HUDEP-2 (cell line): ENCODE results near the gene INHBC.
A peak's percentile ranks its signal among the peaks of the same experiment; 100 is the strongest.
"Not testable (repeated sequence)": the region's sequence is repeated elsewhere in the genome, so short reads cannot be mapped to it uniquely, and the experiment has no call there.

Source experiments
- DNase-seq, 76 experiments: peaks; one replicate each; lab custom pipeline; 2025; ENCODE audit not compliant: unreplicated experiment in 76 of 76; lab: John Stamatoyannopoulos, UW

The INHBC gene

DNA sequence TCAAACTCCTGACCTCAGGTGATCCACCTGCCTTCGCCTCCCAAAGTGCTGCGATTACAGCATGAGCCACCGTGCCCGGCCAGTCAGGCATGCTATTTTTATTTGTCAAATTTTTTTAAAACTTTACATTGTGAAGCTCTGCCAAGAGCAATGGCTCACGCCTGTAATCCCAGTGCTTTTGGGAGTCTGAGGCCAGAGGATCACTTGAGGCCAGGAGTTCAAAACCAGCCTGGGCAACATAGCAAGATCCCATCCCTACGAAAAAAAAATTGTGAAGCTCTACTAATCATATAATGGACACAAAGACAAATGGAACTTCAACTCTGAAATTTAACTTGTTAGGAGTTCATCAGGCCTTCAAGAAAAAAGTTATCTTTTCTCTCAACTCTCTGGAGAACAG is 5.6 kb upstream of the INHBC start:
- no peak for DNase-seq

DNA sequence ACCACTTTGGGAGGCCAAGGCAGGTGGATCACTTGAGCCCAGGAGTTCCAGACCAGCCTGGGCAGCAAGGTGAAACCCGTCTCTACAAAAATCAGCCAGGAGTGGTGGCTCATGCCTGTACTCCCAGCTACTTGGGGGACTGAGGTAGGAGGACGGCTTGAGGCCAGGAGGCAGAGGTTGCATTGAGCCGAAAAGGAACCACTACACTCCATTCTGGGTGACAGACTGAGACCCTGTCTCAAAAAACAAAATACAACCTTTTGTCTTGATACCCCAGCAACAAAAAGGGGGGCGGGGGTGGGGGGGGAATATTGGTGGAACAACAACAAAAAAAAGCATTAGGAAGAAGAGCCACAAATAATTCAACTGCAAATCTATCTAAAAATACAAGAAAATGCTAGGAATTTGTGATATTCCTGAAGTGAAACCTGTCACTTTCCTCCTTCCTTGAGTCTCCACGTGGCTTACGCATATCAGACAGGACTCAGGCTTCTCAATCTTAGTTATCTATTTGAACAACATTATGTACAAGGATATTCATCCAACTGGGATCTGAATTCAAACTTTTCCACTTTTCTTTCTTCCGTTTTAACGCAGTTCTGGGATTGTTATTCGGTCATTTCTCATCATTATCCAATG is 5.0 kb upstream of the INHBC start:
- DNase-seq = peak in 14 of 76 experiments; percentile 3 to 55 (median 24)

DNA sequence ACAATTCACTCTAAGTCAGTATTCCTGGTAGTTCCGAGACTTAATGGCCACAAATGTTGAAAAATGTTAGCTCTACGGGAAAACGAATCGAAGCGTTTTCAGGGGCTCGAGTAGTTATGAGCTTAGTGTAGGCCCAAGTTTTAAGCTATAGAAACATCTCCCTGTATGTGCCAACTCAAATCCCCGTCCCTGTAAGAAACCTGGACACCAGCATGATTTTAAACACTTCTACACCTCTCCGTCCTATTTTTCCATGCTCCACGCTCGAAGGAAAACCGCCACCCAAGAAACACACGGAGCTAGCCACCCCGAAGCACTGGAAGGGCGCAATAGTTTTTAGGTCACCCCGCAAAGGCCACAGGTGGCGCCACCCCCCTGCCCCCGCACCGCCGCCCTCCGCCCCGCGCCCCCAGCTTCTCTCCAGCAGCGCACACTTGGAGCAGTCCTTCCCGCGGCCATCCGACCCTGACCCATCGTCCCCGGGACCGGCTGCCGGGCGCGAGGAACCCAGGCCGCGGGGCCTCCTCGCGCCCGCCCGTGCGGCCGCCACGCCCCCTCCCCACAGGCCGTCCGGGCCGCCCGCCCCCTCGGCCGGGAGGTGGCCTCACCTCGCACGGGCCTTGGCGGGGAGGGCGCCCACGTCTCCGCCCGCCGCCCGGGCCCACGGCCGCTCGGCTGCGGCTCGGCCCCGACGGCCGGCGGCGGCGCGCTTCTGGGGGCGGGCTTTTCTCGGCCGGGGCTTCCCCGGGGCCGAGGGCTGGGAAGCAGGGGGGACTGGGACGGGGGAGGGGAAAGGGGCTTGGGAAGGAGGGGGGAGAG is 4.3 kb upstream of the INHBC start:
- peak in 36 of 76 experiments; percentile 3 to 59 (median 46) for DNase-seq

DNA sequence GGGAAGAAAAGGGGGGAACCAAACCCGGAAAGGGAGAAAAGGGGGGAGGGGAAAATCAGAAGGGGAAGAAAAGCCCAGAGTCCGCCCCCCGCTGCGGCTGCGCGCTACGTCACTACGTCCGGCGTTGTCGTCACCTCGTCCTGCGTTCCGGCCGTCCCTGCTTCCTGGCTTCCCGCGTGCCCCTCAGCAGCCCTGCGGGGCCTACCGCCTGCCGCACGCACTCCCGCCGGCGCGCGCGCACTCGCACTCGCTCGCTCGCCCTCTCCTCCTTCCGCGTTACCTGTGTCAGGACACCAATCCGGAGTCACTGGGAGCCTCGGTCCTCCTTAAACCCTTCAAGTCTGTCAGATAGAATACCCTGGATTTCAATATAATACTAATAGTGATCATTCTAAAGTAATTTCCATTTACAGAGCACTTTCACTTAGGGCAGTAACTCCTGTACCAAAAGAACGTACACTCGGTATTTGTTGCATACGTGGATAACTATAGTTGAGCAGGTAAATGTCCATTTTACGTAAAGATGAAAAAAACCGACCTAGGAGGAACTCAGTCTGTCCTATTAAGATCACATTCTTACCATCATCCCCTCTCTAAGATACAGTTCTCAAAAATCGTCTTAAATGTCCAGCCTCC is 3.5 kb upstream of the INHBC start, which contains the start of gene R3HDM2:
Gene R3HDM2, minus strand, starts transcription at position 113 of the 636 bp plus-strand sequence. CDS start 120,615 bp downstream, outside the sequence.
- peak in 74 of 76 experiments; percentile 40 to 95 (median 90) for DNase-seq

DNA sequence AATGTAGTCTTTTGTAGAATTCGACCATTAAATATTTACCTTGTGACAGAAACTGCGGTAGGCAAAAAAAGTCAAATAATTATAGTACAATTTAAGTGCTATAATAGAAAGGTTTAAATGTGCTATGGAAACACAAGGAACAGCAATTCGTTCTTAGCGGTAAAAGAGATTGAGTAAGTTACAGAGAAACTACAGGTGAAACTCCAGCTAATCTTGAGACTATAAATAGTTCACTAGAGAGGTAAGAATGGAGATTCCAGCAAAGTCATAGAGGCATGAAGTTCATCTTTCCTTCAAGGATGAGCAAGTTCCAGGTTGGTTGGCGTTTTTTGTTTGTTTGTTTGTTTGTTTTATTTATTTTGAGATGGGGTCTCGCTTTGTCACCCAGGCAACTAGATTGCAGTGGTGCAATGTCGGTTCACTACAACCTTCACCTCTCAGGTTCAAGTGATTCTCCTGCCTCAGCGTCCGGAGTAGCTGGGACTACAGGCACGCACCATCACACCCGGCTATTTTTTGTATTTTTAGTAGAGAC is 2.9 kb upstream of the INHBC start:
- DNase-seq = no peak

DNA sequence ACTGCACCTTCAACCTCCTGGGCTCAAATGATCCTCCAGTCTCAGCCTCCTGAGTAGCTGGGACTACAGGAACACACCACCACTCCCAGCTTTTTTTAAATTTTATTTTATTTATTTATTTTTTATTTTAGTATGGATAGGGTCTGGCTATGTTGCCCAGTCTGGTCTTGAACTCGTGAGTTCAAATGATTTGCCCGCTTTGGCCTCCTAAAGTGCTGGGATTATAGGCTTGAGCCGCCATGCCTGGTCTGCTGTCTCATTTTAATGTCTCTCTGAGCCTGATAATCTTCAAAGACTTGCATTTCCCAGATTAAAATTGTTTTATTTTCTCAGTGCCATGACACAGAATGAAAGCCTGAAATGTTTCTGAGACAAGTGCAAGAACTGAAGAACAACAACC is 1.2 kb upstream of the INHBC start:
- no peak for DNase-seq

DNA sequence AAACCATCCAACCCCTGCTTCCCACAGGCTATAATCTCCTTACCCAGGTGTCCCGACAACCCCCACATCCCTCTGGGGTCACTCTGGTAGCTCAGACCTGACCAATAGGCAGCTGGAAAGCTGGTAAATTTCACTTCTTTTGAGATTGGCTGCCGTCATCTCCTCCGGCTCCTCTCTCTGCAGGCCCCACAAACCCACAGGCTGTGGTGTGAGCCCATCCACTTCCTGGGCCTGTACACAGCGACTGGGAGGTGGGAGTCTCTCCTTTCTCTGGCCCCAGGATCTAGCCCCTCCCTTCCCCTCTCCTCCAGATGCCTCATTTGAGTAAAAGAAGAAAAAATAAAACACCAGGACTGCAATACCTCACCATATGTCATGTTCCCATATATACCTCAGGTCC is 709 bp downstream of the INHBC start:
- no peak for DNase-seq

DNA sequence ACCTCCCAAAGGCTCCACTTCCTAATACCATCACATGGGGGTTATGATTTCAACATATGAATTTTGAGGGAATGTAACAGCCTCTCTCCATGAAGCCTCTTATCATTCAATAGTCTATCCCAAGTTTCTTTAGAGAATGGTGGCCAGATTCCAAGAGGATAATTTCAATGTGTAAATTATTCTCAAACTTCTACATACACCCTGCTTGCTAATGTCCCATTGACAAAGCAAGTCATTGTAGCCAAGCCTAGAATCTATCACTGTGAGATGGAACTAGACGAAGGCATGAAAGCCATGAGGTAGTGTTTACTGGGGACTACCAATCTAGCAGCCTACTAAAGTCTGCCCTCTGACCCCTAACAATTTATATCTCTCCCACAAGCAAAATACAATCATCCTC is 3.8 kb downstream of the INHBC start:
- no peak for DNase-seq

DNA sequence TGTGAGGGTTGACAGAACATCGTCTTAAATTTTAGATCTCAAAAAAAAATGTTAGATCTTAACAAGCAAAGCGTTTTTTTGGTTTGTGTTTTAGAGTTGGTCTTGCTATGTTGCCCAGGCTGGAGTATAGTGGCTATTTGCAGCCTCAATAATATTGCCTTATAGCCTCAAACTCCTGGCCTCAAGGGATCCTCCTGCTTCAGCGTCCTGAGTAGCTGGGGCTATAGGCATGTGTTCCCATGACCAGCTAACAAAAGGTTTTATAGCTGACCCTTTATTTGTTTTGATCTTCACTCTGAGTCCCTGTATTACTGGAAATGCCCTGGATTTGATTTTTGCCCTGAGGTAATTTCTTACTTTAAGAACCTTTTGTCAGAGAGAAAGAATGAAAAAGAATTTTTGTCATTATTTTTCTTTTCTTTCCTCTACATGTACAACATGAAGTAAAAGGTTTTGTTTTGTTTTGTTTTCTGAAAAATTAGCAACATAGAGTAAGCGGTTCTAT is 5.2 kb downstream of the INHBC start:
- DNase-seq = no peak

DNA sequence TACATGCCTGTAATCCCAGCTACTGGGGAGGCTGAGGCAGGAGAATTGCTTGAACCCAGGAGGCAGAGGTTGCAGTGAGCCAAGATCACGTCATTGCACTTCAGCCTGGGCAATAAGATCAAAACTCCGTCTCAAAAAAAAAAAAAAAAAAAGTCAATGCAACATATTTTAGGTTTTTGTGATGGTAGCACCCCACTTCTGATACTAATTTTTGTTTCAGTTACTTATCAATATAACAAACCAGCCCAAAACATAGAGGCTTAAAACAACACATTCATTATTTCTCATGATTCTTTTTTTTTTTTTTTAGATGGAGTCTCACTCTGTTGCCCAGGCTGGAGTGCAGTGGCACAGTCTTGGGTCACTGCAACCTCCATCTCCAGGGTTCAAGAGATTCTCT is 6.8 kb downstream of the INHBC start:
- not testable (repeated sequence) for DNase-seq

DNA sequence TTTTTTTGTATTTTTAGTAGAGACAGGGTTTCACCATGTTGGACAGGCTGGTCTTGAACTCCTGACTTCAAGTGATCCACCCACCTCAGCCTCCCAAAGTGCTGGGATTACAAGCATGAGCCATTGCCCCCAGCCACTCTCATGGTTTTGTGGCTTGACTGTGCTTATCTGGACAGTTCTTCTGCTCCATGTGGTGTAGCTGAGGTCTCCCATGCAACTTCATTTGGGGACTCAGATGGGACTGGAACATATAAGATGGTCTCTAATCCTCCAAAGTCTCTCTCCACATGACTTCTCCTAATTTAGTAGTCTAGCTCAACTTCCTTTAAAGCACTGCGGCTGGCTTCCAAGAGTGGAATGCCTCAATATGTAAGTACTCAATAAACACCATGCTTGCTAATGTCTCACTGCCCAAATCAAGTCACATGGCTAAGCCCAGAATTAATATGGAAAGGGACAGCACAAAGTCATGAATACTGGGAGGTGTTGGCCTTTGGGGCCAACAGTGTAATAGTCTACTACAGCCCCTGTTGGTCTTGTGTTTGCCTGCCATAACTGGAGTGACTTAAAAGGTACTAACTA is 7.4 kb downstream of the INHBC start:
- no peak for DNase-seq

DNA sequence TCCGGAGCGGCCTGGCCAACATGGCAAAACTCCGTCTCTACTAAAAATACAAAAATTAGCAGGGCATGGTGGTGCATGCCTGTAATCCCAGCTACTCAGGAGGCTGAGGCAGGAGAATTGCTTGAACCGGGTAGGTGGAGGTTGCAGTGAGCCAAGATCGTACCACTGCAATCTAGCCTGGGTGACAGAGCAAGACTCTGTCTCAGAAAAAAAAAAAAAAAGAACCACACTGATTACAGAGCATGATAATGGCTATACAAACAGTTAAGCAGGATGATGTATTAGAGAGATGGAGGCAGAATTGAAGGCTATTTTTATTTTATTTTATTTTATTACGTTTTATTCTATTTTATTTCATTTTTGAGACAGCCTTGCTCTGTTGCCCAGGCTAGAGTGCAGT is 9.8 kb downstream of the INHBC start:
- DNase-seq = not testable (repeated sequence)

DNA sequence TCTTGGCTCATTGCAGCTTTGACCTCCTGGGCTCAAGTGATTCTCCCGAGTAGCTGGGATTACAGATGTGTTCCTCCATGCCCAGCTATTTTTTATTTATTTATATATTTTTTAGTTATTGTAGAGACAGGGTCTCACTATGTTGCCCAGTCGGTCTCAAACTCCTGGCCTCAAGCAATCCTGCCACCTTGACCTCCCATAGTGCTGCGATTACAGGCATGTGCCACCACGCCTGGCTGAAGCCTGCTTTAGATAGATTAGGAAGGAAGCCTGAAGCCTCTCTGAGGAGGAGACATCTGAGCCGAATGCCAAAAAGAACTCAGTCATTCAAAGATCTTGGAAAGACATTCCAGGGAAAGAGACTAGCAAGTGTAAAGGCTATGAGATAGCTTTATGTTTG is 10.2 kb downstream of the INHBC start:
- DNase-seq = peak in 8 of 76 experiments; percentile 1 to 22 (median 10)

DNA sequence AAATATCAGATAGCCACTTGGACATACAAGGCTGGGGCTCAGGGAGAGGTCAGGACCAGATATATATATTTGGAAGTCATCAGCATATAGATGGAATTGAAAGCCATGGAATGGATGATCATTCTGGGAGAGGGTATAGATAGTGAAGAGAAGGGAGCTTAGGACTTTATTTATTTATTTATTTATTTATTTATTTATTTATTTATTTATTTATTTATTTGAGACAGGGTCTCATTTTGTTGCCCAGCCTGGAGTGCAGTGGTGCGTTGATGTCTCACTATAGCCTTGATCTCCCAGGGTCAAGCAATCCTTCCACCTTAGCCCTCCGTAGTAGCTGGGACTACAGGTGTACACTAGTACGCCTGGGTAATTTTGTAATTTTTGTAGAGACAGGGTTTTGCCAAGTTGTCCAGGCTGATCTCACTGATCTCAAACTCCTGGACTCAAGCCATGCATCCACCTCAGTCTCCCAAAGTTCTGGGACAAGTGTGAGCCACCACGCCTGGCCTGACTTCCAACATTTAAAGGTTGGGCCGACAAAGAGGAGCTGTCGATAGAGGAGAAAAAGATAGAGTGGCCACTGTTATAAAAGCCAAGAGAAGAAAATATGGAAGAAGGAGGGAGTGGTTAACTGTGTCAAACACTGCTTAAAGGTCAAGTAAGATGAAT is 11.8 kb downstream of the INHBC start:
- DNase-seq = no peak

DNA sequence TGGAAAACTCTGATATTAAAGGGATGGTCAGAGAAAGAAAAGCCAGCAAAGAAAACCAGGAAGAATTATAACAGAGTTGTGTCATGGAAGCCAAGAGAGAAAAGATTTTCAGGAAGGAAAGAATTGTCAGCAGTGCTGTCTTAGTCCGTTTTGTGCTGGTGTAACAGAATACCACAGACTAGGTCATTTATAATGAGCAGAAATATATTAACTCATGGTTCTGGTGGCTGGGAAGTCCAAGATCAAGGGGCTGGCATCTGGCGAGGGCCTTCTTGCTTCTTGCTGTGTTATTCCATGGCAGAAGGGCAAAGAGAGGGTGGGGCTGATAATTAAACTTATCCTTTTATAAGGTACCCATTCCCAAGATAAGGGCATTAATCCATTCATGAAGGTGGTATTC is 14.1 kb downstream of the INHBC start:
- no peak for DNase-seq

DNA sequence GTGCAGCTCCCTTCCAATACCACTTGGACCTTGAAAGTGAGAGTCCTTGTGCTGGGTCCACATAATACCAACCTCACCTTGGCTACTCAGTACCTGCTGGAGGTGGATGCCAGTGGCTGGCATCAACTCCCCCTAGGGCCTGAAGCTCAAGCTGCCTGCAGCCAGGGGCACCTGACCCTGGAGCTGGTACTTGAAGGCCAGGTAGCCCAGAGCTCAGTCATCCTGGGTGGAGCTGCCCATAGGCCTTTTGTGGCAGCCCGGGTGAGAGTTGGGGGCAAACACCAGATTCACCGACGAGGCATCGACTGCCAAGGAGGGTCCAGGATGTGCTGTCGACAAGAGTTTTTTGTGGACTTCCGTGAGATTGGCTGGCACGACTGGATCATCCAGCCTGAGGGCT is 14.8 kb downstream of the INHBC start:
- DNase-seq = no peak

DNA sequence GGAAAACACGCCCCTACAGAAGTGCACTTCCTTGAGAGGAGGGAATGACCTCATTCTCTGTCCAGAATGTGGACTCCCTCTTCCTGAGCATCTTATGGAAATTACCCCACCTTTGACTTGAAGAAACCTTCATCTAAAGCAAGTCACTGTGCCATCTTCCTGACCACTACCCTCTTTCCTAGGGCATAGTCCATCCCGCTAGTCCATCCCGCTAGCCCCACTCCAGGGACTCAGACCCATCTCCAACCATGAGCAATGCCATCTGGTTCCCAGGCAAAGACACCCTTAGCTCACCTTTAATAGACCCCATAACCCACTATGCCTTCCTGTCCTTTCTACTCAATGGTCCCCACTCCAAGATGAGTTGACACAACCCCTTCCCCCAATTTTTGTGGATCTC is 15.5 kb downstream of the INHBC start:
- no peak for DNase-seq

DNA sequence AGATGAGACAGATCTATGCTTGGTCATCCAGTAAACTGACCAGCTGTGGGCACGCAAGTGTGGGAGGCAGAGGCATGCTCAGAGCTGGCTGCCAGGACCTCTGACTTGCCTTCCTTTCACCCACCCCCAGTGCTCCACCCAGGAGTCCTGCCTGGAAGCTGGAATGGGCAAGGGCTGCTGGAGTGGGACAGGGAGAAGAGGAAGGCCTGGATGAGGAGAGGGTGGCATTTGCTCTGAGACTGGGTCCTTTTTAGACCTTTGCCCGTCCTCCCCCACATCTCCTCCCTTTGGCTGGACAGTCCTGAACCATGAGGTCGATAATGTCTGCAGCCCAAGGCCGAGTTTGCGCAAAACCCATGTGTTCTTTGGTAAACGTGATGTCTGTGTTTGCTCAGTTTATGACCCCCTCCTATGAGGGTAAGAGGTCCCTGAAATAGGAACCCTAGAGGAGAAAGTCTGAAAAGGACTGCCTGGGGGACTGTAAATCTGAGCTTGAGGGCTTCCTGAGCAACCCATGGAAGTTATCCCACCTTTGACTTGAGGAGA is 16.7 kb downstream of the INHBC start:
- DNase-seq = no peak

DNA sequence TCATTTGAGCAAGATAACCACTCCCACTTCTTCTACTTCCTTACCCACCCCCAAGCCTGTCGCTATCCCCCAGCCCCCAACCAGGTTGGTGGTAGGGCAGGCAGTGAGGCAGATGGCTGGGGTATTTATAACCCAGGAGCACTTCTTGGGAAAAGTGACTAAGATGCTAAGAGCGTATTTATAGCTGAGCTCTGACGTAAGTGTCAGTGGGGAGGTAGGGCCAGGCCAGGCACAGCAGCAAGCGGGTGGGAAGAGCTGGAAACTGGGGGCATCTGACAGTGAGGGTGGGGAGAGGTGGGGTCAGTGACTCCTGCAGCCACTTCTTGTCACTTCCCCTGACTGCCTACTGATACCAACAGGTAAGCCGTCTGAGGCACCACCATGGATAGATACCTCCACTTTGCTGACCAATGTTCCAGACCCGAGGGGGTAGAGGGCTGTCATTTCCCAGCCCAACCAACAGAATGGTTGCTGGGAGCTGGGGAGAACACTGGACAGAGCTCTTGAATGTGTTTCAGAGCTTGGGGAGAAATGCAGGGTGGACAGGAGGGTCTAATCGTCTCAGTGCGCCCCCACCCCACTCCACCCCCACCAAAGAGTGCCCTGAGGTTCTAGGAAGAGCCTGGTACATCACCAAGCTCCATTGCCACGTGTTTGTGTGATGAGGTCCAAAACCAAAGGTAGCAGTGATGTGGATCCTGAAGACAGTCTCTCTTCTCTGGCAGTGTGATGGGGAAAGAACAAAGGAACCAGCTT is 17.8 kb downstream of the INHBC start:
- DNase-seq = no peak
